ENCODE measurements around the gene RFX4. TPM values are rescaled to one million over a fixed set of nuclear protein-coding genes. Genes with fewer than 3 reads are reported as not detected.
"Not testable (repeated sequence)": the region's sequence is repeated elsewhere in the genome, so short reads cannot be mapped to it uniquely, and the experiment has no call there.

Gene RFX4
- total RNA-seq, 1 experiment from 2014 or later: not detected

DNA sequence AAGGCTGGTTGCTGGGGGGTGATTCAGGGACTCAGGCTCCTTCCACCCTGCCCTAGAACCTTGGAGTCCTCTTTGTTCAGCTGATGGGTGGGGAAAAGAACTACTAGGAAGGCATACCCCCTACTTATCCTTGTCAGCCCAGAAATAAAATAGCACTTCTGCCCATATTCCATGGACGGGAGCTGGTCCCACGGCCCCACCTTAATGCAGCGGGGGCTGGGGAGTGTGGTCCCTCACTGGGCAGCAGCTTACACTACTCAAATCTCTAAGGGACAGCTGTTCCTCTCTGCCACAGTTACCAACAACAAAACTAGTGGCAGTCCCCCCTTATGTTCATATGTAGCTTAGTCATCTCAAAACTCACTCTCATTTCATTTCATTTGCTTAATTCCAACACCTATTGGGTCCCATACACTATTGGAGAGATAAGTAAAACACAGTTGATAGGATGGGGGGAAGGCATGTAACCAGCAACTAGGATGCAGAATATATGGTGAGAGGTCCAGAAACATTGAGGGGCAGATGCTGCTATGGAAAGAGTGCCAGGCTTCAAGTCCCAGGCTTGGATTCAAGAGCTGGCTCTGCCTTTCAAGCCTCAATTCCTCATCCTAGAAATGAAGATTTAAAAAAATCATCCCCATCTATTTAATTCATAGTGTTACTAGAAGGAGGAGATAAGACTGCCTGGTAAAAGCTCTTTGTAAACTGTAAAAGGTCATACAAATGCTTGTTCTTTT, 107.9 kb downstream of the RFX4 start:
- DNase-seq (ENCODE audit: low read depth): no peak

DNA sequence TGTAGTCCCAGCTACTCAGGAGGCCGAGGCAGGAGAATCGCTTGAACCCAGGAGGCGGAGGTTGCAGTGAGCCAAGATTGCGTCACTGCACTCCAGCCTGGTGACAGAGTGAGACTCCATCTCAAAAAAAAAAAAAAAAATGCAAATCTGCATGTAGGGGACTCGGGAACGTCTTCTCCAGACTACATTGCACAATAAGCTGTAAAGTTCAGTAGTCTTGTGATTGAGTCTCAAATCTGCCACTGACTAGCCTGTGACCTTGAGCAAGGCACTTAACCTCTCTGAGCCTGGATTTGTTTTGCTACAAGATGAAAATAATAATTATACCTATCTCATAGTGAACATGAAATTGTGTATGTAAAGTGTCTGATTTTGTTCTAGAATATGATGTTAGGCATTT, 109.2 kb downstream of the RFX4 start:
- not testable (repeated sequence) for DNase-seq (ENCODE audit: low read depth)

DNA sequence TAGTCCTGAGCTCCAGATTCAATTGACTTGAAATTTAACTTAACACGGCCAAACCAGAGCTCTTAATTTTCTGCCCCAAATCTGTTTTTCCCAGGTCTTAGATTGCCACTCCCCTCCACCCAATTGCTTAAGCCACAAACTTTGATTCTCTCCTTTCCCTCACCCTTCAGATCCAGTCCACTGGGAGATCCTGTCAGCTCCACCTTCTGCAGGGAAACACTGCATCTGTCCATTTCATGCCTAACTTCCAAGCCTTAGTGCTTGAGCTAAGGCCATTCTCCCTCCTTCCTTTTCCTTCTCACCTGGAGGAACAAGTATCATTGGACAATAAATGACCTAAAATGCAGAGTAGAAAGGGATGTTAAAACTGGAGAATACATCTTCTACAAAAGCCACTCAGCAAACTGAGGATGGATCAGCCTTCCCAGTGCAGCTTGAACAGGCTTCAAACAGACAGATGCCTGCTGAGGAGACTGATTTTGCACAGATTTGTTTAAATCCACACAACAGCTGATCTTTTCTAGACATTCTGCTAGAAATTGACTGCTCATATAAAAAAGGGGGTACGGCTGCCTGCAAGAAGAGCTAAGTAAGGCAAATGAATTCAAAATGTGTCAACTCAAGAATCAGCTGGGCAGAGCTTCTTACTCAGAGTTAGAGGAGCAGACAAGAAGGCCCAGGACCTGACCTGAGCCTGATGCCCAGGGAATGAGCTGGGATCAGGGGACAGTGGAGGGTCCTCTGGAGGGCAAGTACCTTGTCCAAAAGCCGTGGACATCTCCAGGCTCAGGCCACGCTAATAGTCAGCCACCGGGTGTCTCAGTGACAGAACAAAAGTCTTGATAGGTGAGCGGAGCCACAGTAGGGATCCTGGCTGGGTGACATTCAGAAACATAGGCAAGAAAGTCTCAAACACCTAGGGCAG, 110.4 kb downstream of the RFX4 start:
- DNase-seq (ENCODE audit: low read depth): no peak

DNA sequence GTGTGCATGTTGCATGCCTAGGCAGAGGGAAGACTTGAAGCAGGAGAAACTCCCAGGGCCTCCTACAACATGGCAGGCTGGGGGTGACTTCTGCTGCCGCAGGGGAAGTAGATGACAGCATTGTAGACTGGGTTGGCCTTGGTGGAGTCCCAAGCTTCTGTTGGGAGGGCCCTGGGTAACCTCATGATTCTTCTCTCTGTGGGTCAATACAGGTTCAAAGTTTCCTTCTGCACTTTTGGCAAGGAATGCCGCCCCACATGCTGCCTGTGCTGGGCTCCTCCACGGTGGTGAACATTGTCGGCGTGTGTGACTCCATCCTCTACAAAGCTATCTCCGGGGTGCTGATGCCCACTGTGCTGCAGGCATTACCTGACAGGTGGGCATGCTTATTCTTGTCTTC, 113.3 kb downstream of the RFX4 start:
- no peak for DNase-seq (ENCODE audit: low read depth)

DNA sequence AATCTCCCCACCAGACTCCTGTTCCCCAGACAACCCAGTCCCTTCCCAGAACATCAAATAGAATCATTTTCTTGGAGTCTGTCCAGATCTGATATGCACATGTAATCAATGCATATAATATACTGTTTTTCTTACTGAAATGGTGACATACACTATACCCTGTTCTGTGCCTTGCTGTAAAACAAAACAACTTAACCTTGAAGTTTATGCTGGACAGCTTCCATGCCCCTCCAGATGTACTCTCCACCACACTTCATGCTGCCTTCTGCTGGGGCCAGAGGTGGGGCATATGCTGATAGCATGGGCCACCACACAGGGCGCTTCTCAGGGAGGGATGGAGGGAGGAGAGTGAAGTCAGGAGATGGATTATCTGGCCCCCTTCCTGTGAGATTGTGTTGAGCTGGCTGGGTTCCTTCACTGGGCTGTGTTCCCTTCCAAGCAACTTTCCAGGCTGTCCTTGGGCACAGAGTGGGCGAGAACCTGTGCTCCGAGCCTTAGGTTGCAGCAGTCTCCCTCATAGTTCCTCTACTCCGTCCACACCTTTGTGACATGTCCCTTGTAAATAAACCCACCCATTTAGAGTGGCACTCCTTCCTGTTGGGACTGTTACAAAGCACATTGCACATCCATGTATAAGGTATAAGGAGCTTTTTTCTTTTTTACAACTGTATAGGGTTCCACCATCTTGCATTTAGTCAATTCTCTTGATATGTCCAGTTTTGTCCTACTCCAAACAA, 114.0 kb downstream of the RFX4 start:
- no peak for DNase-seq (ENCODE audit: low read depth)

DNA sequence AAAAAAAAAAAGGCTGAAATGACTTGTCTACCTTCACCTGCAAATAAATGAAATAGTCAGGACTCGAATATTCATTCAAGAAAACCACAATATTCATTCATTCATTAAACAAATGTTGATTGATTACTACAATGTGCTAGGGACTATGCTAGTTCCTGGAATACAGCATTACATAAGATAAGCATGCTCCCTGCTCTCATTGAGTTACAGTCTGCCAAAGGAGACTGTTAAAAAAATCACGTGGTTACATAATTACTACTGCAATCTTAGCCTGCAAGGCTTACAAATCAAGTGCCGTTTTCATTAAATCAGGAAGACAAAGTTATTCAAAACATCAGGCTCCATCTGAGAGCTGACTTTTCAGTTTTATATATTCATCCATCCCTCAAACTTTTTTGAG, 121.3 kb downstream of the RFX4 start:
- no peak for DNase-seq (ENCODE audit: low read depth)

DNA sequence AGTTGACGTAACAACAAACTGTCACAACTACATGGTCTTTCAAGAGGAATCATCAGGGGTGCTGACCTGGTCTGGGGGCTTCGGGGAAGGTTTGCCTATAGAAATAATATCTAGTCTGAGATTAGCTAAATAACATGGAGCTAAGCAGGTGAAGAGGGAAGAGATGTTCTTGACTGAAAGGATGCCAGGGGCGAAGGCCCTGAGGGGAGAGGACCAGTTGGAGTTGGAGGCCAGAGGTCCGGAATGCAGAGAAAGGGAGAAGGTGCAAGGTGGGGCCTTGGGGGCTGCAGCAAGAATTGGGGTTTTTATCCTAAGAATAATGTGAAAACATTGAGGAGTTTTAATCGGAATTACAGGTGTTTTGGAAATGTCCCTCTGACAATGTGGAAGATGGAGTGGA, 123.2 kb downstream of the RFX4 start:
- DNase-seq (ENCODE audit: low read depth): no peak

DNA sequence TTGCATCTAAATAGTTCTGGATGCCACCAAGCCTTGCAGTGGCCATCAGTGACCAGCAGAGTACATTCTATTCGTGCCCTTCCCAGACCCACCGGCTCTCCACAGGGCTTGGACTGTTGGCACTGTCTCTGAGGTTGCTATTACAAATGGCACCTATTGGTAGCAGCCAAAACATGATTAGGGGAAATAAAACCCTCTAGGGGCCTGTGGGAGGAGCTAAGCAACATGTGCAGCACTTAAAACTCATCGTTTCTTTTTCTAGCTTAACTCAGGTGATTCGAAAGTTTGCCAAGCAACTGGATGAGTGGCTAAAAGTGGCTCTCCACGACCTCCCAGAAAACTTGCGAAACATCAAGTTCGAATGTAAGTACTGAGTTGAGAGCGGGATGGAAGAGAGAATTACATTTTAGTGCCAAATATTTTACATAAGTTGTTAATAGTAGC, 126.3 kb downstream of the RFX4 start:
- no peak for DNase-seq (ENCODE audit: low read depth)

DNA sequence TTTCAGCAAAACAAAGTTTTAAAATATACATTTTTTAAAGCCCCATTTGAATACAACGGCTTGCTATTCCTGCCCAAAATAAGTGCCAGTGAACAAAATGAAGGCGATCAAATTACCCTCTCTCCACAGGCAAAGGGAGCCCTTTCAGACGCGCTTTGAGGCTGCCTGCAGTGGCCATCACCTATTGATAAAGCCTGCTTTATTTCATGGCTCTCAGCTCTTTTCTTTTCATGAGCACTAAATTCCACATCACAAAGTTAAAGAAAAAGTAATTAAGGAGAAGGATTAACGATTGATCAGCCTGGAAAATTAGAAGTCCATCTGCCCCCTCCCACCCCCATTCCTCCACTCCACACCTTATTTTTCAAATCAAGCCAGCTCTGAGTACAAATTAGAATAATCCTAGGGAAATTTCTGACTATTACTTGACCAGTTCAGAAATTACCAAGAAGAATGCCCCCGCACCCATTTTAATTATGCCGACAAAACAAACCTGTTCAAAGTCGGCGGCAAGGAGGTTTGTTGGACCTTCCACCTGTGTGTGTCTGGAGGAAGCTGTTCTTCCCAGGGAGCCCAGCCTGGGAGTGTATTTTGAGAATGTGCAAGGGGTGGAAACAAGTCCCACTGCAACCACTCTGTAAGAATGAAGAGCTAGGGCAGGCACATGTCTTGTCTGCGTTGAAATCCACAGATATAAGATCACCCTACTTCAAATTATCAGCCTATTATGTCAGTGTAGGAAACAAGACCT, 127.5 kb downstream of the RFX4 start:
- DNase-seq (ENCODE audit: low read depth): no peak

DNA sequence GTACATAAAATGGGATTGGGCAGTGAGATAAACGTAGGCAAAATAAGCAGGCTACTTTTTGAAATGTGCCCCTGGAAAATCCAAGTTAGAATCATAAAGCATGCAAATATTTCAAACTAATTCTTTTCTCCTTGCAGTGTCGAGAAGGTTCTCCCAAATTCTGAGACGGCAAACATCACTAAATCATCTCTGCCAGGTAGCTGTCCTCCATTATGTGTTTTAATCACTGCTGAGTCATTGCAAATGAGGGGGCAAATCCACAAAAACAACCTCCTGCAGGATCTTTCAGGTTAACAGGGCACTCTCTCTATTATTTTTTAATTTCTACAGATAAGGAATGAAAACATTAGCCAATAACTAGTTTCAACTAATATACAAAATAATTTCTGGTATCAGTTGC, 128.5 kb downstream of the RFX4 start:
- DNase-seq (ENCODE audit: low read depth): no peak

DNA sequence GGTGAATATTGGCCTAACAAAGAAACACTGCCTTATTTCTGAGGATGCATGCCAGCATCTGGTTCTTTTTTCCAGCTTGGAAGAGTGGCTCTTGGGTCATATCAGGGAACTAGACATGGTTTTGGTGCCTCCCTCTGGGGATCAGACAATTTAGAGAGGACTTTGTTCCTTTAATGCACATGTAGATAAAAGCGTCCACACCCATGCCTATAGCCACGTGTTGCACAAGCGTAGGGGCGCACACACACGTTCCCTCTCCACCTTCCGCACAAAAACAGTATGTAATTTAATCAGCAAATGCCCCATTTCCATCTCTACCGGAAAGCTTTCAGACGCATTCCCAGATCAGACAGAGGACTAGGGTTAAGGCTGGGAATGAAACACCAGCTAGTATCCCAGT, 130.0 kb downstream of the RFX4 start:
- DNase-seq (ENCODE audit: low read depth): no peak

DNA sequence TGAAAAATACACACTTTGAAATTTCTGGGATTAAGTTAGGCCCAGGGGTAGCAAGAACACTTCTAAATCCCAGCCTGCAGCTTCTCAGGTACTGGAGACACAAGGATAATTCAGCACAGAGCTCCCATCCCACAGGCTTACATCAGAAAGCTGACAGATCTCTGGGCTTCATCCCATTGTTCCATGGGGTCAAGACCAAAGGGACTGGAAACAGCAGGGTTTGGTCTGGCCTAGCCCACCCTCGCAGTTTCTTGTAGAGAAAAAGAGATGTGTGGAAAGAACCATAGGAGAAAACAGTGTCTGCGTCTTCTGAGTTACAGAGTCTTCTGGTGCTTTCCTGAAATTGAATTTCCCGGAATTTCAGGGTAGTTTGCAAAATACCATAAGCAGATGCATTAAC, 132.1 kb downstream of the RFX4 start:
- no peak for DNase-seq (ENCODE audit: low read depth)

DNA sequence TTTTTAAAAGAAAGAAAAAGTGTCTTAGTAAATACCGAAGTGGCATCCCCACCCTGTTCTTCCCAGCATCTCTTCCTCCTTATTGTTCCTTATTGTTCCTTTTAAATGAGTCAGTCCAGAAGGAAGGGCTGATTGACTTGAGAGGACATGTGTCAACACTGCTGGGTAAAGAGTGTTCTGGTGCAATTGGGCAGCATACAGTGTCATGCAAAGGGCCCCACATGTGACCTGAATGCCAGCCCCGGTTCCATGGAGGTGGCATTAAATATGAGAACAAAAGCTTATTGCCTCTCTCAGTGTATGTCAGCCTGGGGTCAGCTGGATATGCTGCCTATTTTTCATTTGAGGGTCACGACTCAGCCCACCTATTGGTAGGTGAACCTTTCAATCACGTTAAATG, 132.8 kb downstream of the RFX4 start:
- DNase-seq (ENCODE audit: low read depth): no peak

DNA sequence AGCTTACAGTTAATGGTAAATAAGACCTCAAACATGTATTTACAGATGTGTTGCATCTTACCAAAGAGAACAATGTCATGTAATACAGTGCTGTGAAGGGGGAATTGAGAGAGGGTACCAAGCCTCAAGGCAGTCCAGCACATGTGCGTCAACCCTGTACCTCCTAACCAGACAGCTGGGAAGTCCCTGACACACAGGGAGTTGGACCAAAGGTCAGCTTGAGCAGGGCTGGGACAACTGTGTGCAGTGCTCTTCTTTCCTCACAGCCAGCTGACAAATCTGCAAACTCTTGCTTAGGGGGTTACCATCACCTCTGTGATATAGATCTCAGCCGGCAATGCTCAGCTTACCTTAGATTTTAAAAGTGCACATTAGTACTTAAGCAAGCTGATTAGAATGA, 134.9 kb downstream of the RFX4 start:
- DNase-seq (ENCODE audit: low read depth): no peak

DNA sequence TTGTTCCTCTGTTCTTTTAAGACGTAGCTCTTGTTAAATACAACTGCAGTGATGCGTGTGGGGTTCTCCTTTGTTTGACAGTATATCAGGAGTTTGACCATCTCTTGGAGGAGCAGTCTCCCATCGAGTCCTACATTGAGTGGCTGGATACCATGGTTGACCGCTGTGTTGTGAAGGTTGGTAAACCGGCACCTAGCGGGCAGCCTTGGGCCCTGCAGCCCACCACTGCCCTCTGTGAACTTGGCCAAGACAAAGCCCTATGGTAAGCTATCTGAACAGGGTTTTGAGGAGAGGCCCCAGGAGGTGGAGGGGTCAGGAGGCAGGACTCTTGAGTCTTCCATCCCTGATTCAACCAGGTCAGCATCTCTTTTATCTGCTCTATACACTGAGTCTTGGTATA, 137.1 kb downstream of the RFX4 start:
- DNase-seq (ENCODE audit: low read depth): no peak

DNA sequence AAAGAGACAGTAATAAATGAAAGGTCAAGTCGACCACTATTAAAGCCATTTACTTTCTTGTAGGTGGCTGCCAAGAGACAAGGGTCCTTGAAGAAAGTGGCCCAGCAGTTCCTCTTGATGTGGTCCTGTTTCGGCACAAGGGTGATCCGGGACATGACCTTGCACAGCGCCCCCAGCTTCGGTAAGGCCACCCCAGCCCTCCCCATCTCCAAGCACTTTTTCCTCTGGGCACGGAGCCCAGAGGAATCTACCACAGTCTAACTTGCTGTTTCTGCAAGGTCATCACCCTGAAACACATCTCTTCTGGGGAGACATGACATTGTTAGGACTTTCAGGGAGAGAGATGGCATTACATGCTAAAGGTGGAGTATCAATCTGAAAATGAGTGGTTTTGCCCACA, 137.9 kb downstream of the RFX4 start:
- DNase-seq (ENCODE audit: low read depth): no peak

DNA sequence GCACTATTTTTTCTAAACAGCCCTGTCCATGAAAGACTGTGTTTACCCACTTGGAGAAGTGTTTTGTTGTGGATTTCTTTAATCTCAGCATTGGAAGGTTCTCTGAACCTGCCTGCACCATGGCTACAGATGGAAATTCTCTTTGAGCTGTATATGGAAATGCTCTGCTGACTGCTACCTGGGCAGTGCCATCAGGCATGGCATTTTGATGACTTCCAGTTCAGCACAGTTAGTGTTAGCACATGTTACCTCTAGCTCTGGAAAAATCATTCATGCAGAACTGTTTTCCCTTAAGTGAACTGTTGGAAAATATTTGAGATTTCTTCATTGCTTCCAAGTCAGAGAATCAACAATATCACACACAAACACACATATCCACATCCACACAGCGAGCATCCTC, 139.1 kb downstream of the RFX4 start:
- DNase-seq (ENCODE audit: low read depth): no peak

DNA sequence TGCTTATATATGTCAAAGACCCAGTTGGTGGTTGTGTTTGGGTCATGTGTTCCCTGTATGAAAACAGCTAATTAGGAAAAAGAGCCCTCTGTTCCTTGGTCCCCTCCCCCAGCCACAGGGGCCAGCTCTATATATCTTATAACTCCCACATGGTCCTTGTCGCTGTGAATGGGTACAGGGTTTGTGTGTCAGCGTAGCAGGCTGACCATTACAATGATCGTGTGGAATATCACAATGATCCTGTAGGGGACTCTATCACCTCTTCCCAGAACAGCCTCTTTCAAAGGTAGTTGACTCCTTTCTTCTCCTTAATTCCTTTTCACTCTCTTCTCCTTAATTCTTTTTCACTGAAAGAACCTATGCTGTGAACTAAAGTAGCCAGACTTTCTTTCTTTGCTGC, 140.0 kb downstream of the RFX4 start:
- no peak for DNase-seq (ENCODE audit: low read depth)

DNA sequence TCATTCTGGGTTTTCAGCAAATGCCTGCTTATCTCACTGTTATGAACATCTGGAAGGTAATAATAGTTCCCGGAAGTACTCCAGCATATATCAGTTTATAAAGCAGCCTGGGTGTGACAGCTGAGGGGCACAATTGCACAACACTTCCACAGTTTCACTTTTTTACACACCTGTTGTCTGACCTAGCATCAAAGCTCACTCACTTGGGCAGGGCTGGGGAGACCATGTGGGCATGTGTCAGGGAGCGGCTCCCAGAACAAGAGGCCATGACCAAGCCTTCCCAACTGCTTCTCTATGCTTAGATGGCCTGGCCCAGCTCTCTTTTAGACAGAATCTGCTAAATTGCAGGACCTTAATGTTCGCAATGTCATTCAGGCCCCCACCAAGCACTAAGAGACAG, 140.6 kb downstream of the RFX4 start:
- DNase-seq (ENCODE audit: low read depth): no peak

DNA sequence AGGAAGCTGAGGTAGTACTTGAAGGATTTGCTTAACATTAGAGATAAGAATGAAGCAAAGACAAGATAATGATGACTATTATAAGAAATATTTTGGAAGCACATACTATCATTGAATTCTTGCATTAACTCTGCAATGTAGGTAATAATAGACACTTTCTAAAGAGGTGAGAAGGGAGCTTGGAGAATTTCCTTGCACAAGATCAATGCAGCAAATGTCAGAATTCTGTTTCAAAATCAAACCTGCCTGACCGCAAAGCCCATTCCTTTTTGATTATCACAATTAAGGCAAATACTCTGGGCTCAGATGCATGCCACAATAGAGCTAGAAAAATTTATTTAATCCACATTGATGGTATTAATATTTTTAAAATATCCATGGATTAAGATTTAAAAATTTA, 141.3 kb downstream of the RFX4 start:
- no peak for DNase-seq (ENCODE audit: low read depth)

DNA sequence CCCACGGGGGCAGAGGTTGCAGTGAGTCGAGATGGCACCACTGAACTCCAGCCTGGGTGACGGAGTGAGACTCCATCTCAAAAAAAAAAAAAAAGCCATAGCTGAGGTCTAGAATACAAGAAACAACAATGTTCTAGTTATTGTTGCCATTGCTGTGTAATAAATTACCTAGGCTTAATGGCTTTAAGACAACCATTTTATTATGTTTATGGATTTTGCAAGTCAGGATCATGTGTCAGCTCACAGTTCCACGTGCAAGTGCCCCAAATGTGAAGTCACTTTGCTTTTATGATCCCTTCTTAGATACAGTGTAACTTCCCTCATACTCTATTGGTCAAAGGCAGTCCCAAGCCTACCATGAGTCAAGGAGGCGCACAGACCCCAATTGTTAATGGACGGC, 142.1 kb downstream of the RFX4 start:
- DNase-seq (ENCODE audit: low read depth): no peak
